ENCODE measurements around the gene MACROD2.

DNA sequence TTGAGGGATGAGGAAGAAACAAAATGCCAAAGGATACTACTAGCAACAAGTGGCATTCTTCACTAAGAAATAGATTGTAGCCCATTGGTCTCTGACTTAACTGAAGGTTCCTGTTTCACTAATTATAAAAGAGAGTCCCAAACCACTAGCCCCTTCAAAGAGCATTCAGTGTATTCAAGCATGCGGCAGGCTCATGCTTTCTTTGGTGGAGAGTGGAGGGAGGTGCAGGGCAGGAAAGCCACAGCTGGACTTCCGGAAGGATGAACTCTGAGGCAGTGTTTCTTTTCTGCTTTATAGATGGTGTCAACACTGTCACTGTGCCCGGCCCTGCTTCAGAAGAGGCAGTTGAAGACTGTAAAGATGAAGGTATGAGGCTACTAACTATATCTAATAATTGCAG, 1941.9 kb downstream of the MACROD2 start:
- no peak for TF ChIP-seq SCRT1 (tag by site-specific recombination; IDR thresholded peaks at IDR 0.05; ENCODE audit: borderline replicate concordance)
- TF ChIP-seq, protein P1, sequence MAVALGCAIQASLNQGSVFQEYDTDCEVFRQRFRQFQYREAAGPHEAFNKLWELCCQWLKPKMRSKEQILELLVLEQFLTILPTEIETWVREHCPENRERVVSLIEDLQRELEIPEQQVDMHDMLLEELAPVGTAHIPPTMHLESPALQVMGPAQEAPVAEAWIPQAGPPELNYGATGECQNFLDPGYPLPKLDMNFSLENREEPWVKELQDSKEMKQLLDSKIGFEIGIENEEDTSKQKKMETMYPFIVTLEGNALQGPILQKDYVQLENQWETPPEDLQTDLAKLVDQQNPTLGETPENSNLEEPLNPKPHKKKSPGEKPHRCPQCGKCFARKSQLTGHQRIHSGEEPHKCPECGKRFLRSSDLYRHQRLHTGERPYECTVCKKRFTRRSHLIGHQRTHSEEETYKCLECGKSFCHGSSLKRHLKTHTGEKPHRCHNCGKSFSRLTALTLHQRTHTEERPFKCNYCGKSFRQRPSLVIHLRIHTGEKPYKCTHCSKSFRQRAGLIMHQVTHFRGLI (tag by site-specific recombination; IDR thresholded peaks at IDR 0.05), result no peak
- no peak for TF ChIP-seq HOXA7 (CRISPR knock-in tag; IDR thresholded peaks at IDR 0.05; ENCODE audit: borderline replicate concordance)
- TF ChIP-seq, protein P2, sequence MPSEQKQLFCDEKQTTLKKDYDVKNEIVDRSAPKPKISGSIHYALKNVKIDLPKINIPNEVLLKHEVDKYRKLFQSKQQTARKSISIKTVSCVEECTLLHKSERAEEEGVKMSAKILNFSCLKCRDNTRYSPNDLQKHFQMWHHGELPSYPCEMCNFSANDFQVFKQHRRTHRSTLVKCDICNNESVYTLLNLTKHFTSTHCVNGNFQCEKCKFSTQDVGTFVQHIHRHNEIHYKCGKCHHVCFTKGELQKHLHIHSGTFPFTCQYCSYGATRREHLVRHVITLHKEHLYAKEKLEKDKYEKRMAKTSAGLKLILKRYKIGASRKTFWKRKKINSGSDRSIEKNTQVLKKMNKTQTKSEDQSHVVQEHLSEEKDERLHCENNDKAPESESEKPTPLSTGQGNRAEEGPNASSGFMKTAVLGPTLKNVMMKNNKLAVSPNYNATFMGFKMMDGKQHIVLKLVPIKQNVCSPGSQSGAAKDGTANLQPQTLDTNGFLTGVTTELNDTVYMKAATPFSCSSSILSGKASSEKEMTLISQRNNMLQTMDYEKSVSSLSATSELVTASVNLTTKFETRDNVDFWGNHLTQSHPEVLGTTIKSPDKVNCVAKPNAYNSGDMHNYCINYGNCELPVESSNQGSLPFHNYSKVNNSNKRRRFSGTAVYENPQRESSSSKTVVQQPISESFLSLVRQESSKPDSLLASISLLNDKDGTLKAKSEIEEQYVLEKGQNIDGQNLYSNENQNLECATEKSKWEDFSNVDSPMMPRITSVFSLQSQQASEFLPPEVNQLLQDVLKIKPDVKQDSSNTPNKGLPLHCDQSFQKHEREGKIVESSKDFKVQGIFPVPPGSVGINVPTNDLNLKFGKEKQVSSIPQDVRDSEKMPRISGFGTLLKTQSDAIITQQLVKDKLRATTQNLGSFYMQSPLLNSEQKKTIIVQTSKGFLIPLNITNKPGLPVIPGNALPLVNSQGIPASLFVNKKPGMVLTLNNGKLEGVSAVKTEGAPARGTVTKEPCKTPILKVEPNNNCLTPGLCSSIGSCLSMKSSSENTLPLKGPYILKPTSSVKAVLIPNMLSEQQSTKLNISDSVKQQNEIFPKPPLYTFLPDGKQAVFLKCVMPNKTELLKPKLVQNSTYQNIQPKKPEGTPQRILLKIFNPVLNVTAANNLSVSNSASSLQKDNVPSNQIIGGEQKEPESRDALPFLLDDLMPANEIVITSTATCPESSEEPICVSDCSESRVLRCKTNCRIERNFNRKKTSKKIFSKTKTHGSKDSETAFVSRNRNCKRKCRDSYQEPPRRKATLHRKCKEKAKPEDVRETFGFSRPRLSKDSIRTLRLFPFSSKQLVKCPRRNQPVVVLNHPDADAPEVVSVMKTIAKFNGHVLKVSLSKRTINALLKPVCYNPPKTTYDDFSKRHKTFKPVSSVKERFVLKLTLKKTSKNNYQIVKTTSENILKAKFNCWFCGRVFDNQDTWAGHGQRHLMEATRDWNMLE (tag by site-specific recombination; conservative IDR thresholded peaks at IDR 0.05; ENCODE audit: low read depth), result no peak
- no peak for TF ChIP-seq SP2 (tag by site-specific recombination; IDR thresholded peaks at IDR 0.05)
- TF ChIP-seq ZBTB1 (tag by site-specific recombination; IDR thresholded peaks at IDR 0.05), result no peak
